ENCODE data around the gene CORO2B. TPM values are rescaled to one million over a fixed set of nuclear protein-coding genes. Genes with fewer than 3 reads are reported as not detected.

CORO2B gene
- total RNA-seq, 2 donors from 2014 or later: 0.07 TPM; not detected in 1

GRCh38 chr15:68701886-68702285, 123.1 kb downstream of the CORO2B start:
- no peaks in the 10 kb centered on the region for H3K9me3 Mint-ChIP-seq
- ATAC-seq (replicated peaks in 1 of 2): no peak
- no peaks in the 10 kb centered on the region for H3K4me1 Mint-ChIP-seq (ENCODE audit: low read depth)
- H3K36me3 Mint-ChIP-seq (ENCODE audit: insufficient read depth in 2 of 2): no peaks in the 10 kb centered on the region
- peaks cover 12% of the 10 kb centered on the region for H3K27me3 Mint-ChIP-seq (ENCODE audit: low read depth)
- no peak overlapping the region for H3K27ac Mint-ChIP-seq
- DNase-seq: no peak
- no peak overlapping the region for H3K4me3 Mint-ChIP-seq

GRCh38 chr15:68704496-68705021, 125.8 kb downstream of the CORO2B start:
- H3K9me3 Mint-ChIP-seq: no peaks in the 10 kb centered on the region
- DNase-seq: no peak
- H3K4me3 Mint-ChIP-seq: no peak overlapping the region
- H3K36me3 Mint-ChIP-seq (ENCODE audit: insufficient read depth in 2 of 2): no peaks in the 10 kb centered on the region
- H3K4me1 Mint-ChIP-seq (ENCODE audit: low read depth): no peaks in the 10 kb centered on the region
- no peak for ATAC-seq (replicated peaks in 1 of 2)
- H3K27ac Mint-ChIP-seq: no peak overlapping the region
- peaks cover 12% of the 10 kb centered on the region for H3K27me3 Mint-ChIP-seq (ENCODE audit: low read depth)

GRCh38 chr15:68706256-68706655, 127.5 kb downstream of the CORO2B start:
- Mint-ChIP-seq H3K27me3 (ENCODE audit: low read depth) (peaks cover 12% of the 10 kb centered on the region), H3K4me3 (no peak overlapping the region), H3K36me3 (ENCODE audit: insufficient read depth in 2 of 2) (no peaks in the 10 kb centered on the region), H3K27ac (no peak overlapping the region), H3K9me3 (no peaks in the 10 kb centered on the region), H3K4me1 (ENCODE audit: low read depth) (no peaks in the 10 kb centered on the region)
- no peak for ATAC-seq (replicated peaks in 1 of 2)
- DNase-seq: no peak

- H3K27ac Mint-ChIP-seq: no peak overlapping the region
- DNase-seq (no peak), ATAC-seq (replicated peaks in 1 of 2) (no peak)
- no peak overlapping the region for H3K4me3 Mint-ChIP-seq
- H3K9me3 Mint-ChIP-seq: no peaks in the 10 kb centered on the region
- H3K4me1 Mint-ChIP-seq (ENCODE audit: low read depth): no peaks in the 10 kb centered on the region
- peaks cover 12% of the 10 kb centered on the region for H3K27me3 Mint-ChIP-seq (ENCODE audit: low read depth)
- H3K36me3 Mint-ChIP-seq (ENCODE audit: insufficient read depth in 2 of 2): no peaks in the 10 kb centered on the region
Observed at GRCh38 chr15:68706931-68707330, 128.1 kb downstream of the CORO2B start.

- H3K4me3 Mint-ChIP-seq: no peak overlapping the region
- H3K27ac Mint-ChIP-seq: no peak overlapping the region
- no peaks in the 10 kb centered on the region for H3K36me3 Mint-ChIP-seq (ENCODE audit: insufficient read depth in 2 of 2)
- H3K9me3 Mint-ChIP-seq: no peaks in the 10 kb centered on the region
- DNase-seq (no peak), ATAC-seq (replicated peaks in 1 of 2) (no peak)
- H3K4me1 Mint-ChIP-seq (ENCODE audit: low read depth): no peaks in the 10 kb centered on the region
- peaks cover 12% of the 10 kb centered on the region for H3K27me3 Mint-ChIP-seq (ENCODE audit: low read depth)
Observed at GRCh38 chr15:68707386-68707785, 128.6 kb downstream of the CORO2B start.

GRCh38 chr15:68709876-68710275, 131.1 kb downstream of the CORO2B start:
- DNase-seq: no peak
- H3K27me3 Mint-ChIP-seq (ENCODE audit: low read depth): peaks cover 10% of the 10 kb centered on the region
- no peaks in the 10 kb centered on the region for H3K36me3 Mint-ChIP-seq (ENCODE audit: insufficient read depth in 2 of 2)
- no peak for ATAC-seq (replicated peaks in 1 of 2)
- no peaks in the 10 kb centered on the region for H3K4me1 Mint-ChIP-seq (ENCODE audit: low read depth)
- H3K9me3 Mint-ChIP-seq: no peaks in the 10 kb centered on the region
- no peak overlapping the region for H3K27ac Mint-ChIP-seq
- H3K4me3 Mint-ChIP-seq: no peak overlapping the region

- Mint-ChIP-seq H3K4me1 (ENCODE audit: low read depth) (no peaks in the 10 kb centered on the region), H3K9me3 (no peaks in the 10 kb centered on the region), H3K27ac (no peak overlapping the region)
Observed at GRCh38 chr15:68710536-68710935, 131.7 kb downstream of the CORO2B start.

GRCh38 chr15:68711406-68711805, 132.6 kb downstream of the CORO2B start:
- DNase-seq (no peak), ATAC-seq (replicated peaks in 1 of 2) (no peak)
- Mint-ChIP-seq H3K4me3 (no peak overlapping the region), H3K36me3 (ENCODE audit: insufficient read depth in 2 of 2) (no peaks in the 10 kb centered on the region), H3K4me1 (ENCODE audit: low read depth) (no peaks in the 10 kb centered on the region), H3K27me3 (ENCODE audit: low read depth) (peaks cover 8% of the 10 kb centered on the region), H3K27ac (no peak overlapping the region), H3K9me3 (no peaks in the 10 kb centered on the region)

More at GRCh38 chr15:68710536-68710935, 131.7 kb downstream of the CORO2B start:
- ATAC-seq (replicated peaks in 1 of 2): no peak
- Mint-ChIP-seq H3K36me3 (ENCODE audit: insufficient read depth in 2 of 2) (no peaks in the 10 kb centered on the region), H3K4me3 (no peak overlapping the region), H3K27me3 (ENCODE audit: low read depth) (peaks cover 8% of the 10 kb centered on the region)
- DNase-seq: no peak

- ATAC-seq (replicated peaks in 1 of 2): no peak
- peaks cover 17% of the 10 kb centered on the region for H3K27me3 Mint-ChIP-seq (ENCODE audit: low read depth)
Observed at GRCh38 chr15:68712886-68713285, 134.1 kb downstream of the CORO2B start.

GRCh38 chr15:68713874-68714273, 135.1 kb downstream of the CORO2B start:
- H3K36me3 Mint-ChIP-seq (ENCODE audit: insufficient read depth in 2 of 2): no peaks in the 10 kb centered on the region
- peaks cover 17% of the 10 kb centered on the region for H3K27me3 Mint-ChIP-seq (ENCODE audit: low read depth)
- H3K27ac Mint-ChIP-seq: no peak overlapping the region
- no peaks in the 10 kb centered on the region for H3K4me1 Mint-ChIP-seq (ENCODE audit: low read depth)
- no peak overlapping the region for H3K4me3 Mint-ChIP-seq
- H3K9me3 Mint-ChIP-seq: no peaks in the 10 kb centered on the region
- ATAC-seq (replicated peaks in 1 of 2) (no peak), DNase-seq (no peak)

More at GRCh38 chr15:68712886-68713285, 134.1 kb downstream of the CORO2B start:
- Mint-ChIP-seq H3K27ac (no peak overlapping the region), H3K36me3 (ENCODE audit: insufficient read depth in 2 of 2) (no peaks in the 10 kb centered on the region), H3K4me1 (ENCODE audit: low read depth) (no peaks in the 10 kb centered on the region), H3K9me3 (no peaks in the 10 kb centered on the region), H3K4me3 (no peak overlapping the region)
- no peak for DNase-seq

- ATAC-seq (replicated peaks in 1 of 2) (no peak), DNase-seq (no peak)
- H3K27me3 Mint-ChIP-seq (ENCODE audit: low read depth): peaks cover 17% of the 10 kb centered on the region
- no peaks in the 10 kb centered on the region for H3K36me3 Mint-ChIP-seq (ENCODE audit: insufficient read depth in 2 of 2)
- no peak overlapping the region for H3K4me3 Mint-ChIP-seq
- no peaks in the 10 kb centered on the region for H3K4me1 Mint-ChIP-seq (ENCODE audit: low read depth)
- no peaks in the 10 kb centered on the region for H3K9me3 Mint-ChIP-seq
- no peak overlapping the region for H3K27ac Mint-ChIP-seq
Observed at GRCh38 chr15:68715111-68715510, 136.3 kb downstream of the CORO2B start.

- no peaks in the 10 kb centered on the region for H3K36me3 Mint-ChIP-seq (ENCODE audit: insufficient read depth in 2 of 2)
- H3K9me3 Mint-ChIP-seq: no peaks in the 10 kb centered on the region
- ATAC-seq (replicated peaks in 1 of 2): no peak
- no peaks in the 10 kb centered on the region for H3K4me1 Mint-ChIP-seq (ENCODE audit: low read depth)
- DNase-seq: no peak
- H3K4me3 Mint-ChIP-seq: no peak overlapping the region
- peaks cover 17% of the 10 kb centered on the region for H3K27me3 Mint-ChIP-seq (ENCODE audit: low read depth)
- no peak overlapping the region for H3K27ac Mint-ChIP-seq
Observed at GRCh38 chr15:68717951-68718350, 139.2 kb downstream of the CORO2B start.

- DNase-seq (no peak), ATAC-seq (replicated peaks in 1 of 2) (no peak)
- no peak overlapping the region for H3K27ac Mint-ChIP-seq
- no peak overlapping the region for H3K4me3 Mint-ChIP-seq
- H3K27me3 Mint-ChIP-seq (ENCODE audit: low read depth): peaks cover 17% of the 10 kb centered on the region
- no peaks in the 10 kb centered on the region for H3K4me1 Mint-ChIP-seq (ENCODE audit: low read depth)
- H3K36me3 Mint-ChIP-seq (ENCODE audit: insufficient read depth in 2 of 2): no peaks in the 10 kb centered on the region
- no peaks in the 10 kb centered on the region for H3K9me3 Mint-ChIP-seq
Observed at GRCh38 chr15:68718468-68718867, 139.7 kb downstream of the CORO2B start.

GRCh38 chr15:68719051-68719450, 140.3 kb downstream of the CORO2B start:
- ATAC-seq (replicated peaks in 1 of 2): no peak
- Mint-ChIP-seq H3K9me3 (no peaks in the 10 kb centered on the region), H3K27ac (no peak overlapping the region), H3K4me1 (ENCODE audit: low read depth) (no peaks in the 10 kb centered on the region), H3K36me3 (ENCODE audit: insufficient read depth in 2 of 2) (no peaks in the 10 kb centered on the region), H3K4me3 (no peak overlapping the region), H3K27me3 (ENCODE audit: low read depth) (peaks cover 17% of the 10 kb centered on the region)
- no peak for DNase-seq

Data from activated T-cell treated with anti-CD3 and anti-CD28 coated beads, Interleukin-2, amount 50 U/mL, for 72 hours (primary cell).